HG03432 (cell line): ENCODE results near the gene KHDRBS2.

Experiments
- ATAC-seq: cut with Tn5 transposase; IDR thresholded peaks from one replicate; pipeline ENCODE4 v1.9.1; 2021; ENCODE audit warnings: mild to moderate bottlenecking, moderate library complexity; ENCODE audit not compliant: unreplicated experiment

KHDRBS2 gene

GRCh38 chr6:62285612-62286469 lies at the start of gene KHDRBS2:
Gene KHDRBS2, minus strand, starts transcription at chr6:62286225.
- ATAC-seq: peak; percentile 100

DNA sequence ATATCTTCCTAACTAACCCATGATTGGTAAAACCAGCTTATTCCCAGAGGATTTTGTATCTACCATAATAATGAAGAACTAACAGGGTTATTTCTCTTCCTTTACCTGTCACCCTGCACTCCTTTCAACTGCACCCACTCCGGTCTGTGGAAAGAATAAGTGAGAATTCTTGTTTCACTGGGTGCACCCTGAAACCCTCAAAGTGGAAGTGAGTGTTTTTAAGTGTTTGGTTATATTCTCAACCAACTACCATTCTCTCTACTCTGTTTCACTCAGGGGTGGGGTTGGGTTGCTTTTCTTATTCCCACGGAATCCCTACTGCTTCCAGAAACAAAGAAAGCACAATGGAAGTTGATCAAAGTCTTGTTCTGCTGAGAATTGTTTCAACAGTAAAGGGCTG lies 42.6 kb upstream of the KHDRBS2 start:
- no peak for ATAC-seq

GRCh38 chr6:62324834-62325233 lies 38.8 kb upstream of the KHDRBS2 start:
- ATAC-seq: peak; percentile 54

- no peak for ATAC-seq
These were observed 37.9 kb upstream of the KHDRBS2 start for GRCh38 chr6:62323818-62324431.

GRCh38 chr6:62298745-62299392 lies 12.8 kb upstream of the KHDRBS2 start:
- peak; percentile 94 for ATAC-seq

DNA sequence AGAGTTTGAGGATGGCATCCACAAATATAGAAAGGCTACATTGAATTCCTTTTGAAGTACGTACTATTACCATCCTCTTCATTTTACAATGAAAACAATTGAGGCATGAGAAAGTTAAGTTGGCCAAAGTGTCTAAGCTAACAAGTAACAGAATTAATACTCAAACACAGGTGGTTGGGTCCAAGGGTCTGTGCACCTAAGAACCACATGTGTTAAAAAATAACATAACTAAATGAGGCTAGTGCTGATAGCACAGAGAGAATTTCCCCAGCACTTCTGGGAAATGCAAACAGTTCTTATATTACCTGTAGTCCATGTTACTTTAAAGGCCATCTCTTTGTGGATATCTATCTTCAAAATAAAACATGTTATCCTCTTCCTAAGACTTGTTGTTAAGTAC lies 10.5 kb upstream of the KHDRBS2 start:
- ATAC-seq: no peak

- no peak for ATAC-seq
These were observed 2.9 kb upstream of the KHDRBS2 start for GRCh38 chr6:62288974-62289373.

DNA sequence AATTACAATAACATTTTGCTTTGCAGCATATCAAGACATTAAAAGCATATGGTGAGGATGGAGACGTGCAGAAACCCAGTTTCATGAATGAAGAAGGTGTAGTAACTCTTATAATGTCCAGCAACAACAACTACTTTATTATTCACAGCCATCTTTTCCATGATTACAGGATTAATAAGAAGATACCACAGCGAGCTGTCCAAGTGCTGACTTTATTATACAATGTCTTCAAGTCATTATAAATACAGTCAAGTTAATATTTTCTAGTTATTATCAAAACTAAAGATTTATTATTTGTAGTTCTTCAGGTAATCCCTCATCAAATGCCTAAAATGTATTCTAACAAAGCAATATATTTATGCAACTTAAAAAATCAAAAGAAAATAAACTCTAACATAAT lies 2.5 kb upstream of the KHDRBS2 start:
- ATAC-seq: no peak

DNA sequence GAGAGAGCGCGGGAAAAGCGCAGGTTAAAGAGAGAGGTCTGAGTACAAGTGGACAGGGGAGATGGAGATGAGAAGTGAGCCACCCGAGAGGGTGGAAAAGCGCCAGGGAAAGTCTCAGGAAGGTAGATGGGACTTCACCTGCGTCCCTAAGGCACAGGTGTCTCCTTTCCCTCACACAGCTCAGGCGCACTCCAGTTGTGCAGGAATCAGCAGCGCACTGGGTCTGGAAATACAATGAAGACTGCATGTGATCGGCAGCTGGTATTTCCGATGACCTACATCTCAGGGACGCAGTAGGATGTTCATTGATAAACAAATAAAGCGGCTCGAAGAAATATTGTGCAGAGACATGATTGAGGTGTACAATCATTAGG lies 432 bp upstream of the KHDRBS2 start:
- ATAC-seq: no peak

- no peak for ATAC-seq
These were observed 1.3 kb downstream of the KHDRBS2 start for GRCh38 chr6:62284725-62285124.

- no peak for ATAC-seq
These were observed 2.1 kb downstream of the KHDRBS2 start for GRCh38 chr6:62283796-62284411.

DNA sequence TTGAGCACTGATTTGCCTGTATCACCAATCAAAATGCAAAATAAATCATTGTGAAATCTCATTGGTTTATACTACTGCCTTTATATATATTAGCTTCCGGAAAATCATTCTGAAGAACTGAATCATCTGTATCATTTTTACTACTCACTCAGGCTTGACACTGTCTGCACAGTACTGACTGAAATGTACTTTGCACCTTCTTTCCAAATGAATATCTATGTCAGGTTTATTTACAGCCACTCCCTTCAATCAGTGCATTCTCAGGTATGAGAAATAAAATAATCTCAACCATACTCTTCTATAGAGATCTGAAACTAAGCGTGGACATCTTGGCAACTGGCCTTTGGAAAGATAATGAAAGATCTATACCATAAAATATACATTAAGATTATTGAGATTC lies 2.7 kb downstream of the KHDRBS2 start:
- ATAC-seq: no peak

DNA sequence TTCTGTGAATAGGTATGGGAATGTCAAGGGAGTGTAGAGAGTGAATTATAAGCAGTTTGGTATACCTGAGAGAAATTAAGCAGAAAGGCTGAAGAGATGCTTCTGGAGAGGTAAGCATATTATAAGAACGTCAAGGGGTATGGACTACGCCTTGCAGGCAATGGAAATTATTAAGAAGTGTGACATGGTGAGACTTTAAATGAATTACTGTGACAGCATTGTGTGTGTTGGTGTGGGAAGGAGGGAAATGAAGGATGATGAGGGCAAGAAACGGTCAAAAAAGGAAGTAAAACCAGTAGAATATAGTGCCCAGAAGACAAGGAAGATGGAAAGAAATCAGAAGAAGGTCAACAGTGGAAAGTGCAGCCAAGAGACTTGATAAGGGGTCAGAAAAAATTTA lies 5.9 kb downstream of the KHDRBS2 start:
- ATAC-seq: no peak

- no peak for ATAC-seq
These were observed 13.9 kb downstream of the KHDRBS2 start for GRCh38 chr6:62272114-62272513.

- ATAC-seq: no peak
These were observed 20.0 kb downstream of the KHDRBS2 start for GRCh38 chr6:62265906-62266525.

GRCh38 chr6:62262283-62262682 lies 23.7 kb downstream of the KHDRBS2 start:
- no peak for ATAC-seq

DNA sequence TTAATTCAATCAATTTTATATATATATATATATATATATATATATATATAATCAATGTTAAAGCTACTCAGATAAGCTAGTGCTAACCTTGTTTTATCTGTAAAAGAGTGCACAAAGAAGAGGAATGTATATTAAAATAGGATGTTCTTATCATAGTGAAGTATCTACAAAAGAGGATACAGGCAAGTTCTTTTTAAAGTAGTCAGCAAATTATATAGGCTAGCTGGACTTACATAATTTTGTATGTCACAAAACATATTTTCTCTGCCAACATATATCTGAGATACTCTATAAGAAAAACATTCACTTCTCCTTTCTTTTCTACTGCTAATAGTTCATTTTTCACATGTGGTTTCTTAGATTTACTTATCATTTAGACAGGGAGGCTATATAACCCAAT lies 39.9 kb downstream of the KHDRBS2 start:
- ATAC-seq: no peak

DNA sequence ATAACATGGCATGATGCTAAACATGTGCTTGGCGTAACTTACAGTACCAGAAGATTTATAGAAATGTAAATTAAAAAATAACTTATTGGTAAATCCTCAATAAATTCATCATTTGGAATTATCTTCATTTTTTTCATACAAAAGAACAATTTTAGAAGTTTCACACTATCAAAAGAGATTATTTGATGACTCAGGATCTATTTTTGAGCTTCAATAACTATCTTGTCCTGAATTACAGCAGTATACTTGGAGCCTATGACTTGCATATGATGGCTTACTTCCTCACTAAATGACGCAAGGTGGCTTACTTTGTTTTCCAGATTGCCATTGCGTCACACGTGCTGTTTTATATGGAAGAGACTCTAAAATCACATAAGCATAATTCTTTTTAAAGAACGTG lies 49.2 kb downstream of the KHDRBS2 start:
- no peak for ATAC-seq

DNA sequence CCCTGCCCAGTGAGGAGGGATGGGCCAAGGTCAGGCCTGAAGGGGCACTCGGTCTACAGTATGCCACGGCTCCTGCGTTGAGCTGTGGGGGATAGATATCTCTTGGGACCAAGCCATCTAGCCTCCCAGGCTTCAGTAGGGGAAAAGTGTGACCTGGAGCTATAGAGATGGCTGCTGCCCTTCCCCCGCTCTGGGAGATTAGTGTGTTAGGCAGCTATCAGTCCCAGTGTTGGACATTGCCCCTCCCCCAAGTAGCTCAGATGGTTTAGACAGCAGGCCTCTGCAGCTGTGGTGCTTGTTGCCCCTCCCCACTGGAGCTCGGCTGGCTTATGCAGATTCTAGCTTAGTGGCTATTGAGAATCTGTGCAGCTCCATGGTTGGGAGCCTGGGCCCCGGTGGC lies 56.8 kb downstream of the KHDRBS2 start:
- ATAC-seq: no peak

DNA sequence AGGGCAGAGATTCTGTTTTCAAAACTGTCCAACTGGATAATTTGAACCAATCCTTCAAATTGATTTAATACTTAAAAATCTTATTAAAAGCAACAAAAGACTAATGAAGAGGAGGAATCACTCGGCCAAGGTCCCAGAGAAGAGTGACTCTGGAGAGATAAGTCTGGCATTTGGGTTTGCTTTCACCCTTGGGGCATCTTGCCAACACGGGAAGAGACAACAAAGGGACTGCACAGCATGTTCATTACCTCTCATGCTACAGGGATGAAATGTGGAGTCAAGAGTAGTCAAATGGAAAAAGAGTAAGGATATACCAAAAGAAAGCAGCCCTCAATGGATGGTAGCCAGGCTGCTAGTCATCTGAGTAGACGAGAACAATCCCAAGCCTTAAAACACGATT lies 68.2 kb downstream of the KHDRBS2 start:
- no peak for ATAC-seq

DNA sequence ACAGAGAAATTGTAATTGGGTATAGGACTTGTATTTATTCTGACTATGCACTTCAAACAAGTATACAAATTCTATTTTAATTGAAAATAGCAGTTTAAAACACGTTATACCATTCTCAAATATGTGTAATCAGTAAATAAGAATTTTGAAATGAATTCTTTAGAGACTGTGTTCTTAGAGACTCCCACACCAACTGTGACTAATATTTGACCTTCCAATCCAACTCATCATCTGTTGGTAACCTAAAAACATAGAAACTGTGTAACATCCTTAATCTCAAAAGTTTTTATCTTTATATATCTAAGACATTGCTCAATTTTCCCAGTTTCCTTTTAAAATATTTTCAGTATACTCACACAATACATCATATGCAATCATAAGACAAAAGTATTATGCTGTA lies 83.9 kb downstream of the KHDRBS2 start:
- ATAC-seq: no peak
